HG02840 (cell line): ENCODE data around the gene RIN3.
A peak's percentile ranks its signal among the peaks of the same experiment; 100 is the strongest.
"Not testable (repeated sequence)": the region's sequence is repeated elsewhere in the genome, so short reads cannot be mapped to it uniquely, and the experiment has no call there.

Experiments used
- ATAC-seq: cut with Tn5 transposase; IDR thresholded peaks from one replicate; pipeline ENCODE4 v1.9.1; 2021; ENCODE audit warnings: mild to moderate bottlenecking, moderate library complexity, moderate number of reproducible peaks; ENCODE audit not compliant: unreplicated experiment, low FRiP score

RIN3 gene

DNA sequence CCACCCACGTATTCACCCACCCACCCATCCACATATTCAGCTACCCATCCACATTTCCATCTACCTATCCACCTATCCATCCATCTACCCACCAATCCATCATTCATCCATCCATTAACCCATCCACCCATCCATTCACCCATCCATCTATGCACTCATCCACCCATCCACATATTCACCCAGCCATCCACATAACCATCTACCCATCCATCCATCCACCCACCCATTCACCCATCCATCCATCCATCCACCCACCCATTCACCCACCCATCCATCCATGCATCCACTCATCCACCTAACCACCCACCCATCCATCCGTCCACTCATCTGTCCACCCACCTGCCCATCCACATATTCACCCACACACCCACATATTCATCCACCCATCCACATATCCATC is 164.4 kb downstream of the RIN3 start:
- no peak for ATAC-seq

DNA sequence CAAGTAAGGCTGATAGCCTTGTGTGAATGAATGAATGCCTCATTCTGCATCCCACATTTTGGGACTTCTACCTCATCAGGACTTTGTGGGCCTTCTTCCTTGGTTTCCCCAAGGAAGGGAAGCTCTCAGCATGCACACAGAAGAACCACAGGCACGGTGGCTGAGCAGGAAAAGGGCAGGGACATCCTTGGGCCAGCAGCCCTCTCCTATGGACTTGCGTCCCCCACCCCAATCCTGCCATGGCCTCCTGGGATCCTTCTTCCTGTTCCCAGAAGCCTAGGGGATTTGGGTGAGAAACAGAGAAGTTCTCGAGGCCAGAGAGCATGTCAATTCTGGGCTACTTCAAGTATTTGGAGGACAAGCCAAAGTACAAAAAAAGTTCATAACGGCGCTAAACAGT is 165.2 kb downstream of the RIN3 start:
- no peak for ATAC-seq

DNA sequence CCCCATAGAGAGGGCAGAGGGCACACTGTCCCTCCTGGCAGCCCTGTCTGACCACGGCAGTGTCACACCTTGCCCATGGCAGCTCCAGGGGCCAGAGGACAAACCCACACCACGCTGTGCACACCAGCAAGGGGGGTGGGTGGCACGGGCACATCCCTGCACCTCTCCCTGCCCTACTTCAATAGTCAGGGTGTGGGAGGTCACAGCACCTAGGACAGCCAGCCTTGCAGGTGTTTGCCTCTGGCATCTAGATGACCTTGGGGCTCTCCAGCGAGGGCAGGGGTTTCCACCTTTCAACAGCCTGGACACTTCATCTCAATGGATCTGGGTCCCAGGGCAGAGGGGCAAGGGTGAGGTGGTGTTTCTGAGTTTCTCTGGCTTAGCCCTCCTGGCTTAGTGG is 165.7 kb downstream of the RIN3 start:
- ATAC-seq, result no peak

DNA sequence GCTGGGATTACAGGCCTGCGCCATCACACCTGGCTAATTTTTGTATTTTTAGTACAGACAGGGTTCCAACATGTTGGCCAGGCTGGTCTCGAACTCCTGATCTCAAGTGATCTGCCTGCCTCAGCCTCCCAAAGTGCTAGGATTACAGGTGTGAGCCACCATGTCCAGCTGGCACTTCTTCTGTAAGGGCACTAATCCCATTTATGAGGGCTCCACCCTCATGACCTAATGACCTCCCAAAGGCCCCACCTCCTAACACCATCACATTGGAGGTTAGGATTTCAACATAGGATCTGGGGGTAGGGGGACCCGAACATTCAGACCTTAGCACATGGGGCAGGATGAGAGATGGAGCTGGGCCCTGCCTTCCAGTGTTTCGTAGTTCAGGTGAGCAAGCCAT is 166.7 kb downstream of the RIN3 start:
- ATAC-seq, result not testable (repeated sequence)

DNA sequence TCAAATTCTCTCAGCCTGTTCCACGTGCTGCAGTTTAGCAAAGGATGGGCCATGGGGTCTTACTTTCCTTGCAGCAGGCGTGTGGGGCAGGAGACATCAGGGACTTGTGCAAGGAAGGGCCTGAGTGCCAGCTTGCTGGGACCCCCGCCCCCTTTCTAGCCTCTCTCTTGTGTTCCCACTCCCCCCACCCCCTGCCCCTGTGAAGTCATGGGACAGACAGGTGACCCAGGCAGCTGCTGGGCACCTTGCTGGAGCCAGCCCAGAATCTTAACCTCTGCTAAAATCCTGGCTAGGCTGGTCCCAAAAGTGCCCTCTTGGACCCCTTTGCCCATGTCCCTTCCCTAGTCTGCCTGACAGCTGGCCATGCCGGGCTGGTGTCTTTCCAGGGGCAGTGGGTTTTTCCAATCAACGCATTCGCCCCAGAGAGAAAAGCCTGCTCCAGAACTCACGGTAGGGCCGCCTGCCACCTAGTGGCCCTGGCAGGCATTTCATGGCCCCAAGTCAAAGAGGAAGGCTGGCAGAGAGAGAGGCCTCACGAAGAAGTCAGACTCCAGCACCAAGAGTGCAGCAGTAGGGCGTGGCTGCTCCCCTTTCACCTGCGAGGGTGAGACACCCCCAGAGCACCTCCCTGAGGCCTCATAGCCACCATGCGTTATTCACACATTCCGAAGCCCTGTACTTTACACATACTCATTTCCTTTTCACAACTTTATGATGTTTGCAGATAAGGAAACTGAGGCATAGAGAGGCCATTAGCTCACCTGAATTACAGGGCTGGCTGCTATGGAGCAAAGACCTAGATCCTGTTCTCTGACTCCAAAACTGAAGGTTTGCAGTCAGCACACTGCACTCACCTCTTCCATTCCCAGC is 167.4 kb downstream of the RIN3 start:
- no peak for ATAC-seq

DNA sequence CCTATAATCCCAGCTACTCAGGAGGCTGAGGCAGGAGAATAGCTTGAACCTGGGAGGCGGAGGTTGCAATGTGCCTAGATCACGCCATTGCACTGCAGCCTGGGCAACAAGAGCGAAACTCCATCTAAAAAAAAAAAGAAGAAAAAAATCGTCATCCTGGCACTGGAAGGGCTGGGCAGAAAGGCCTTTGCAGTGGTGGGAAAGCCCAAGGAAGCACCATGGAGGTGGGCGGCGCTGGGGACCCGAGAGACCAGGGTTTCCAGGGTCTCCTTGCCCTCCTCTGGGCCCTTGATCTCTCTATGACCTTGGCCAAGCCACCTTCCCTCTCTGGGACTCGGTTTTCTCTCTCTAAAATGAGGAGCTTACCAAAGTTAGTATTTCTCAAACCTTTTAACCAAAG is 169.5 kb downstream of the RIN3 start:
- ATAC-seq, result no peak

DNA sequence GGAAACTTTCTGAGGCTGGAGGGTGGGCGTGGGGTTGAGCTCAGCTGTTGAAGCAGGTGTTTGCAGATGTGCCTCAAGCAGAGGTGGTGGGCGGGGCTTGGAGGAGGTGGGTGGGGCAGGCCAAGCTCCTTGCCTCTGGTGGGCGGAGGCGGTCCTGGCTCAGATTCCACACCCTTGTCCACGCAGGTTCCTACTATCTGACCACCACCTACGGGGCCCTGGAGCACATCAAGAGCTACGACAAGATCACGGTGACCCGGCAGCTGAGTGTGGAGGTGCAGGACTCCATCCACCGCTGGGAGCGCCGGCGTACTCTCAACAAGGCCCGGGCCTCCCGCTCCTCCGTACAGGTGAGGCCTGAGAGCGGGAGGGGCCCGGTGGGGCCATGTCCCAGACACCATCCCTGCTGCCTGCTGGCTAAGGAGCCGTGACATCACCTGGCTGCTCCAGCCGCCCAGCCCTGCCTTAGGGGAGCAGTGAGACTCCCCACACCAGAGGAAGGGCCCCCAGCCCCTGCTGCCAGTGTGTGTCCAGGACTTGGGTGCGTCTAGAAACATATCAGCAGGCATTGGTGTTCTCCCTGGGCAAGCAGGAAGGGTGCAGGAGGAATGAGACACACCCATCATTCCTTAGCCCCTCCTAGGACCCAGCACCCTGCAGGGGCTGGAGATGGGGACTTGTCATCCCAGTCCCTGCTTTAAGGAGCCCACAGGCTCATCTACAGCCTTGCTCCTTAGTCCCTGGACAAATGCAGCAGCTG is 171.4 kb downstream of the RIN3 start:
- ATAC-seq, result no peak

DNA sequence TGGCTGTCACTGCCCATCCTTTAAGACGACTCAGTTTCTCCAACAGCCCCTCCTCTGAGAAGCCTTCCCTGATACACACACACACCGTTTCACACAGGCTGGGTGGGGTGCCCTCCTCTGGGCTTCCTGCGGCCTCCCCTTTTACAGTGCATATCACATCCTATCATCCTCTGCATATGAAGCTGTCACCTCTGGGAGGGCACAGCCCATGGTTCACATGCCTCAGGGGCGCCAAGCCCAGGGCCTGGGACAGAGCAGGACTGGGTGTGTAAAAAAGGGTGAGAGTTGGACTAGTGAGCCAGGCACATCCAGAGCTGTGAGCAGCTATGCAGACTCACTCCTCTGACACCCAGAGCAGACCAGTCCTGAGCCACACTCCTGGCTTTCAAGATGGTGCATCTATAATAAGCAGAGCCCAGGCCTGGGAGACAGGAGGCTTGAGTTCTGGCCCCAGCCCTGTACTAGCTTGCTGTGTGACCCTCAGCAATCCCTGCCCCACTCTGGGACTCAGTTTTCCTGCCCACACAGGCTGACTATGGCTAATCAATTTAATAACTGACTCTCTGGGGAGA is 172.3 kb downstream of the RIN3 start:
- ATAC-seq, result no peak

DNA sequence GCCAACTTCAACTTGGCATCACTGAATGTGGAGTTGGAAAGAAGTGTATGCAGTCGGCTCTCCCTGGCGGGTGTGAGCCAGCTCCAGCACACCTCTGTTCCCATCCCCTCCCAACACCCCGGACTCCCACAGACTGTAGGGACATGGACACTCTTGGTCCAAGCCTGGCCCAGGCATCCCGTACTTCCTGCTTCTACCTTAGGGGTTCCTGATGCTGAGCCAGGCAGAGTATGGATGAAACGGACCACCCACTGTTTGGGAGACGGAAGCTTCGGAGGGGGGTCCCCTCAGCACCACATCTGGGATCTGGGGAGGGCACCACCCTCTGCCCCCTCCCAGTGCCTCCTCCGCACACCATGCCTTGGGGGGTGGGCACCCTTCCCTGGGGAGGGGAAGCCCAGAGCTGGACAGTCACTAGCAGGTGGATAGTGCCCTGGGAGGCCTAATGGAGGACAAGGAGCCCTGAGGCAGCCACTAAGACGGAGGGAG is 172.9 kb downstream of the RIN3 start:
- no peak for ATAC-seq

DNA sequence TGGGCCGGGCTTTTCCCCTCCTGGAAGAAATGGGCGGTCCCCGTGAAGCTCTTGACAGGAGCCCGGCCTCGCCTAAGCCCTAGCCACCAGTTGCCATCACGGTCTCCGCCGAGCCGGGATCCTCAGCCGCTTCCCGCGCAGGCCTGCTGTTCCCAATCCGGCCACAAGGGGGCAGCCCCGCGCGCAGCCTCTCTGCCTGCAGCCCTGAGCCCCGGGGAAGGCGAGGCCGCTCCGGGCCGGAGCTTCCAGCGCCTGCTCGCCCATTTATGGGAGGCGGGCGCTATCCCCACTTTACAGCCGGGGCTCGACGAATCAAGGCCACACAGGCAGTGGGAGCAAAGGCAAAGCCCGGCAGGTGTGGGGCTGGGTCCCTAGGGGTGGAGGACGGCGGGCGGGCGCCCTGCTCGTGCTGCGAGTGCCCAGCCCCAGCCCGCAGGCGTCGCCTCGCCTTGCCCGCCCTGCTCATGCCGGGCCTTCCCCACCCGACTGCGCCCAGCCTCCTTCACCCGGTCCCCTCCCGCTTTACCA is 173.4 kb downstream of the RIN3 start:
- peak; percentile 55 for ATAC-seq

DNA sequence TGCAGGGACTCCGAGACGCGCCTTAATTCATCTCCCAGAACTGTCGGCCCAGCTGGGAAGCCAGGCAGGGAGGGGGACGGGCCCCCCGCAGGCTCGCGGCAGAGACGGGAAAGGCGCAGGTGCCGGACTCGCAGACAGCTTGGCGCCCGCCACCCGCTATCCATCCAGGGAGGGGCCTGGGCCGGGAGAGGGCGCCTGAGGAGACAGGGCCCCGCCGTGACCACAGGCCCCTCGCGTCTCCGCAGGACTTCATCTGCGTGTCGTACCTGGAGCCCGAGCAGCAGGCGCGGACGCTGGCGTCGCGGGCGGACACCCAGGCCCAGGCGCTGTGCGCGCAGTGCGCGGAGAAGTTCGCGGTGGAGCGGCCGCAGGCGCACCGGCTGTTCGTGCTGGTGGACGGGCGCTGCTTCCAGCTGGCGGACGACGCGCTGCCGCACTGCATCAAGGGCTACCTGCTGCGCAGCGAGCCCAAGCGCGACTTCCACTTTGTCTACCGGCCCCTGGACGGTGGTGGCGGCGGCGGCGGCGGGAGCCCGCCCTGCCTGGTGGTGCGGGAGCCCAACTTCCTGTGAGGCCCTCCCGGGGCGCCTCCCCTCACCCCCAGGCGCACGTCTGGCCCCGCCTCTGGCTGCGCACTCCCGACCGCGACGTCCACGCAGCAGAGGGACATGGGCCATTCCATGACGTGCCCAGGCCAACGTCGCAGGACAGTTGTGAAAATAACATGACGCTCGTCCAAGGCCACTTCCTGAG is 174.3 kb downstream of the RIN3 start:
- no peak for ATAC-seq

DNA sequence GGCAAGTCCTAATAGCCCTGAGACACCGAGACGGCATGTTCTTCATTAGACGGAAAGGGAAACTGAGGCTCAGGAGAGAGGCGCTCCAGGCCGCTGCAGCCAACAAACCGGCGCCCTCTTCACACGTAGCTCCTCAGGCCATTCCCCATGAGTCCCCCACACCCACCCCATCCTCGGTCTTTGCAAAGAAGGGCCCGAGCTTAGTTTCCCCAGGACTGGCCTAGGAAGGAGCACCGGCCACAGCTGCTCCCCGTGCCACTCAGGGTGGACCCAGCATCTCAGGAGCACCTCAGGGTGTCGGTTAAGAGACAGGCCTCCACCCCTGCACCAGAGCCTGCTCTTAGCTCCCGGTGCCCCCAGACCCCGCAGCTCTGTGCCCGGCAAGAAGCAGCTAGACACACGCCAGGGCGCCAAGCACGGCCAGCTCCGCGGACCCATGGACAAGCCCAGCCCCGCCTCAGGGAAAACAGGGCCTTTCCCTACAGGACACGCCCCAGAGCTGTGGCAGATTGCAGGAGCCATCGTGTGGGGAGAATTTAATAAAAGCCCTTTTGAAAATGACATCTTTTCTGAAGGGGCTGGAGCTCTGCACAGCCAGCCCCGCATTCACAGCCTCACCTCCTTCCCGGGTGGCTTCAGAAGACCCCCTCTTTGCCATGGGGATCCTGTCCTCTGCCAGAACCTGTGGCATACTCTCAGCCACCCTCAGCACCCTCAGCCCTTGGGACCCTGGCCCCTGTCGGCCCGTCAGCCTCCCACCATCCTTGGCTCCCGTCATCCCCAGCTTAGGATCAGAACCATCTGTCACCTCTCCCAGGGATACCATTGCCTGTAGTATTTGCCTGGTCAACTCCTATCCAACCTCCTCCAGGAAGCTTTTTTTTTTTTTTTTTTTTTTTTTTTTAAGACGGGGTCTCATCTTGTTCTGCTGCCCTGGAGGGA is 175.1 kb downstream of the RIN3 start:
- no peak for ATAC-seq

DNA sequence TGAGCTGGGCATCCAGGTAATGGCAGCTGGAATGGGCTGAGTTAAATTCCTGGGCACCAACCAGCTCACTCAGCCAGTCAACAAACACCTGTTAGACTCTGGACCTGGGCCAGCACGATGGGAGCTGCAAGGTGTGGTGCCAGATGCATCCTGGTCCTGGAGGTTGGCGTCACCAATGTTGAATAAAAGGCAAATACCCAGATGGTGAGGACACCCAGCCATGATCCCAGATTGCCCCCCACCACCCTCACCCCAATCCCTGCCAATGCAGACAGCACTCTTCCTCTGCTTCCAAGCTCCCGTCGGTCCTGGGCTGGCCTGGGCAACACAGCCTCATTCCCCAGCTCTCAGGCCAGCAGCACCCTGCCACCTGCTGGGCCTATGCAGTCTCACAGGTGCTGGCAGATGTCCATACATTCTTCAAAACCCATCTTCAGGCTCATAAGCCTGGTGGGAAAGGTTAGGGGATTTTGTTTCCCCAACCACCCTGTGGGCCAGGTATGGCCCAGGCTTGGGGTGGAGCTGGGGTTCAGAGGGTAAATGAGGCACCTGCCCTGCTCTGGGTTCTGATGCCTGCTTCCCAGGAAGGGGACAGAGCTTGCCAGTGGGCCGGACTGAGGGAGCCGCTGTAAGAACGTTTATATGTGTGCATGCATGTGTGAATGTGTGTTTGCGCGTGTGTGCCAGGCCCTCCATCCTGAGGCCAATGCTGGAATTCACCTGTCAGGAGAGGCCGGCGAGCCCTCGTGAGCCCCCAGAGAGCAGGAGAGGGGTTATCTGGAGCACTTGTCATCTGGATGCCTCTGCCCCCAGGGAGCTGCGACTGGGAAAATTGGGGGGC is 176.8 kb downstream of the RIN3 start:
- ATAC-seq, result no peak

DNA sequence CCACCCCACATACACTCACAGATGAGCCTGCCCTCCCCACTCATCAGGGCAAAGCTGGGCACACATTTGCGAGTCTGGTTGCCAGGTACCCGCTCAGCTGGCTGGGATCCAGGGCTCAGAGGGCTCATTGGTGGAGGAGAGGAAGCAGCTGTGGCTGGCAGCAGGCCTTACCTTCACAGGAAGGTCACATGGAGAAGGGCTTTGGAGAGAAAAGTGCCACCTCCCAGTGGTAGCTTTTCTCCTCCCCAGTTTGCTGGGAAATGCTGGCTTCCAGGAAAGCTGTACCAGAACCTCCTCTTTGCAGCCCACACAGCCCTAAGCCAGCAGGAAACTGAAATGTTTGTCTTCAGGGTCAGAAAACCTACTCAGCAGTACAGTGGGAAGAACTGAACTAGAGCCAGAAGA is 179.2 kb downstream of the RIN3 start:
- ATAC-seq, result no peak

DNA sequence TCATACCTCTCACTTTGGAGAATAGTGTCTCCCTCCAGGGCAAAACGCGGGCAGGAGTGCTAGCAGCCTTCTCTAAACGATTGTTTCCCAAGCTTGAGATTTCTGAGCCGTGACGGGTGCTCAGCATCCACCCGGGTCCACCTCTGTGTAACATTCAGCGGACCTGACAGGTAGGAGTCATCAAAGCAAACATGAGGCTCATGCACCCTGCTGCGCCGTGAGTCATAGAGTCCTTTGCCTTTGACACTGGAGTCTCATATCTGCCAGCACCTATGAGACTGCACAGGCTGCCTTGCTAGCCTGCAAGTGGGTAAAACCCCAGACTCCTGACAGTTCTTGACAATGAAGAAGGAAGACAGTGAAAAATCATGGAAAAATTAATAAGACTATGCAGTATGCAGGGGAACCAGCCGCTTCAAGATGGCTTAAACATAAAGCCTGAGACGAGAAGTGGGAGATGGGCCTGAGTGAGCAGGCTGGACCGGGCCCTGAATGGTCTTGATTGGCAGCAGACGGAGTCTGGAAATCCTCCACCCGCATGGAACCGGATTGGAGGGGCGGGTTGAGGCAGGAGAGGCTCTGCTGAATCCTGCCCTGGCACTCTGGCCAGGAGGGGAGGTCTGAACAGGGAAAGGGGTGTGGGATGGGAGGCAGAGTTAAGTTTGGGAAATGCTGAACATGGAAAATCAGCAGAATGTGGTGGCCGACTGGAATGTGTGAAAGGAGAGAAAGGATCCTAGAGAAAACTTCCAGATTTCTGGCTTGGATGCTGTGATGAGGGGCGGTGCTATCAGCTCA is 180.6 kb downstream of the RIN3 start:
- ATAC-seq, result no peak

DNA sequence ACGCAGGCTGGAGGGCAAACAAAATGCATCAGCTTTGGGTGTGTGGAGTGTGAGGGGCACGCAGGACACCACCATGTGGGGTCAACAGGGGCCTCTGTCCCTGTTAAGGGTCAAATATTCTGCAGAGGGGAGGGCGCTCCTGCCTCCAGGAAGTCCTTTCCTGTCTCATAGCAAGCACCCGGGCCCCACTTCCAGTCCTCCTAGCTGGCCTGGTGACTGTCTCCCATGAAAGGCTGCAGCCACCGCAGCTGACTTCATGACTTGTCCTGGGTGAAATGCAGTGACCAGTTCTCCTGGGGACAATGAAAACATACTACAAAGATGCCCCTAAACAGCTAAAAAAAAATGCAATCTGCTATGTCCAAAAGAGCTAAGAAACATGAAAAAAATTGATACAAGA is 181.2 kb downstream of the RIN3 start:
- no peak for ATAC-seq

DNA sequence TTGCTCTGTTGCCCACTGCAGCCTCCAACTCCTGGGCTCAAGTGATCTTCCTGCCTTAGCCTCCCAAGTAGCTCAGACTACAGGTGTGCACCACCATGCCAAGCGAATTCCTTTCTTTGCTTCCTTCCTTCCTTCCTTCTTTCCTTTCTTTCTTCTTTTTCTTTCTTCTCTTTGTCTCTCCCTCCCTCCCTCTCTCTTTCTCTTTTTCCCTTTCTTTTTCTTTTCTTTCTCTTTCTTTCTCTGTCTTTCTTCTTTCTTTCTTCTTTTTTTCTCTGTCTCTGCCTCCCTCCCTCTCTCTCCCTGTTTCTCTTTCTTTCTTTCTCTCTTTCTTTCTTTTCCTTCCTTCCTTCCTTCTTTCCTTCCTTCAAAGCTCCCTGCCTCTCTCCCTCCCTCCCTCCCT is 182.0 kb downstream of the RIN3 start:
- no peak for ATAC-seq

DNA sequence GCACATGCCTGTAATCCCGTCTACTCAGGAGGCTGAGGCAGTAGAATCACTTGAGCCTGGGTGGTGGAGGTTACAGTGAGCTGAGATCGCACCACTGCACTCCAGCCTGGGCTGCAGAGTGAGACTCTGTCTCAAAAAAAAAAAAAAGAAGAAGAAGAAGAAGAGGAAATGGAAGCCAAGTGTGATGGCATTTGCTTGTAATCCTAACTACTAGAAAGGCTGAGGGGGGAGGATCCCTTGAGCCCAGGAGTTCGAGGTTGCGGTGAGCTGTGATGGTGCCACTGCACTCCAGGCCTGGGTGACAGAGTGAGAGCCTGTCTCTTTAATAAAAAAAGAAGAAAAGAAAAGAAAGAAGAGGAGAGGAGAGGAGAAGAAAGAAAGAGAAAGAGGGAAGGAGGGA is 182.8 kb downstream of the RIN3 start:
- ATAC-seq, result no peak
